T47D (cell line): Measurements from ENCODE around the gene MPV17L2.

Experiments
- DNase-seq, 2 experiments: peaks; one replicate each; pipeline versions ENCODE4 v3.0.0 to v3.0.0-alpha.2; 2011 to 2012; ENCODE audit warnings: low read depth in 1 of 2, low spot score in 1 of 2
- JUND ChIP-seq: IDR thresholded peaks from 2 replicates; pipeline ENCODE4 v1.6.1; 2012; ENCODE audit warnings: low read depth
- in situ Hi-C: cut with HindIII; loops from 2 replicates; pipeline ENCODE4 v1.10.0; 2016; ENCODE audit warnings: low sequenced_read_pairs, low pct_unique_long_range_greater_than_20kb

MPV17L2 gene

DNA sequence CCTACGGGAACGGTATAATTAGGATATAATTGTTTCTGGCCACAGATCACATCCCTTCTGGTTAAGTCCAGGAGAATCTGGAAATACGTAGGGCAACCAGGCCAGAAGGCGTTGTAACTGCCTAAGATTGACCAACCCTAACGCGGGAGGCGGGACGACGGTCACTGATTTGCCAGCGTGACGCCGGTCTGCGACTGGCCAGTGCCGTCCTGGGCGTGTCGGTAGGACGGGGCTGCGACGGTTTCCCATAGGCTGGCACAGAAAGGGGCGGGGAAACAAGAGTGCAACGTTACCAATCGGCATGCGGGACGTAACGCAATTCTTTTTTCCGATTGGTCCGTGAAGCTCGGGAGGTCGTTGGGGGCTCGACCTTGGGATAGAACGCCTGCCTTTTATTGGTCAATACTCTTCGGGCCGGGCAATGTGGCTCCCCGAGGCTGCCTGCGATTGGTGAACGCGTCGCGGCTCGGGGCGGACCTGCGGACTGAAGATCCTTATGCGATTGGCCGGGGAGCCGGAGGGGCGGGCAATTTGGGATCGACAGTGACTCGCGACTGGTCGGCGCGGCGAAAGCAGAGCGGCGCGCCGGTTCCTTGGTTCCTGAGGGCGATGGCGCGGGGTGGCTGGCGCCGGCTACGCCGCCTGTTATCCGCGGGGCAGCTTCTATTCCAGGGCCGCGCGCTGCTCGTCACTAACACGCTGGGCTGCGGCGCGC, at the start of gene MPV17L2:
MPV17L2 (plus strand) TSS at position 546 of the 715 bp plus-strand sequence; CDS start at position 610, 64 bp downstream.
- no peak for TF ChIP-seq JUND
- in situ Hi-C loops = no loop called here

DNA sequence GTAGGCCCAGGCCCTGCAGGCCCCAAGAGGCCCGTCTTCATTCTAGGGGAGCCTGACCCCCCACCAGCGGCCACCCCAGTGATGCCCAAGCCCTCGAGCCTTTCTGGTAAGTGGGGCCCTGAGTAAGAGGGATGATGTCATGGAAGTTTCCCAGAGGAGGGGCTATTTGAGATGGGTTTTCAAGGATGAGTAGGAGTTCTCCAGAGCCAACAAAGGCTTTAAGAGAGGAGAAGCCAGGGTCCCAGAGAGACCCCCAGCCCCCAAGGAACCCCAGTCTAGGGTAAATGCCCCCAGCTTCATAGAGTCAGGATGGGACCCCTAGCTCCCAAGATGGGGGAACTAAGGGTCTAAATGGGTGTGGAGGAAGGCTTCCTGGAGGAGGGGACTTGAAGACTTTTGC, 49.1 kb upstream of the MPV17L2 start:
- DNase-seq = no peak
- in situ Hi-C loops = no loop called here
- TF ChIP-seq JUND = no peak

More for the DNA sequence above, at the start of gene MPV17L2:
- DNase-seq = peak; percentile 71 to 99

DNA sequence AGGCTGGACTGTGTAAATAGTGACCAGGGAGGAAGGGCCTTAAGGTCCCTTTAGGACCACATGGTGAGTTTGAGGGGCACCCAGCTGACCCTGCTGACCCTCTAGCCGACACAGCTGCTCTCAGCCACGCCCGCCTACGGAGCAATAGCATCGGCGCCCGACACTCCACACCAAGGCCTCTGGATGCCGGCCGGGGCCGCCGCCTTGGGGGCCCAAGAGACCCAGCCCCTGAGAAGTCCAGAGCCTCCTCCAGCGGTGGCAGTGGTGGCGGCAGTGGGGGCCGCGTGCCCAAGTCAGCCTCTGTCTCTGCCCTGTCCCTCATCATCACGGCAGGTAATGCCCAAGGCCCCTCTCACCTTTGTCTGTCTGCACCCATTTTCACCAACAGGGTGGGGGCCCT, 48.7 kb upstream of the MPV17L2 start:
- DNase-seq = no peak
- in situ Hi-C loops = no loop called here
- no peak for TF ChIP-seq JUND

DNA sequence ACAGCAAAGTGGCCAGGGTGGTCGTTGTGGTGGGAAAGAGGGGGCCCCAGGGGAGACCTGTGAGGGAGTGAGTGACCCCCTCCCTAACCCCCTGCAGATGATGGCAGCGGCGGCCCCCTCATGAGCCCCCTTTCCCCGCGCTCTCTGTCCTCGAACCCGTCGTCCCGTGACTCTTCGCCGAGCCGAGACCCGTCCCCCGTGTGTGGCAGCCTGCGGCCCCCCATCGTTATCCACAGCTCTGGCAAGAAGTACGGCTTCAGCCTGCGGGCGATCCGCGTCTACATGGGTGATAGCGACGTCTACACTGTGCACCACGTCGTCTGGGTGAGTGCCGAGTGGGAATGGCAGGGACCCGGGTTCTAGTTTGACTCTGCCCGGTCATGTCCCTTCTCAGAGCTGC, 48.1 kb upstream of the MPV17L2 start:
- no peak for DNase-seq
- TF ChIP-seq JUND = no peak
- in situ Hi-C loops = no loop called here

DNA sequence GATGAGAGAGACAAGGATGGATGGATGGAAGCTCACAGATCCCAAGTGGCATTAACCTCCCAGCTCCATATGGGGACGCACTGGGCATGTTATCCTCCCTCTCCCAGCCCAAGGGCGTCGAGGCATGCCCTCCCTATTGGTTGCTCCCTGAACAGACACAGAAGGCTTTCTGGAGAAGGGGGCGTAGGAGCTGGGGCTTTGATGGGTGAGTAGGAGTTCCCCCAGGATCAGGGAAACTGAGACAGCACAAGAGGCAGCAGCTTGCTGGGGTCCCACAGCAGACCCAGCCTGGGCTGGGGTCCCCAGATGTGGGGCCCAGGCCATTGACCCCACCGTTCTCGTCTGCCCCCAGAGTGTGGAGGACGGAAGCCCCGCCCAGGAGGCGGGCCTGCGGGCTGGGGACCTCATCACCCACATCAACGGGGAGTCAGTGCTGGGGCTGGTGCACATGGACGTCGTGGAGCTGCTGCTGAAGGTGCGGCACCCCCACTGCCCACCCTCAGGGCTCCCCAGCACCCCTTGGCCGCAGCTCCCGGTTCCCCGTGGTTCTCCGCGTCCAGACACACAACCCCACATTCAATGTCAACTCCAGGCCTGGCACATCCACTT, 47.5 kb upstream of the MPV17L2 start:
- in situ Hi-C loops = no loop called here
- DNase-seq = no peak
- no peak for TF ChIP-seq JUND

DNA sequence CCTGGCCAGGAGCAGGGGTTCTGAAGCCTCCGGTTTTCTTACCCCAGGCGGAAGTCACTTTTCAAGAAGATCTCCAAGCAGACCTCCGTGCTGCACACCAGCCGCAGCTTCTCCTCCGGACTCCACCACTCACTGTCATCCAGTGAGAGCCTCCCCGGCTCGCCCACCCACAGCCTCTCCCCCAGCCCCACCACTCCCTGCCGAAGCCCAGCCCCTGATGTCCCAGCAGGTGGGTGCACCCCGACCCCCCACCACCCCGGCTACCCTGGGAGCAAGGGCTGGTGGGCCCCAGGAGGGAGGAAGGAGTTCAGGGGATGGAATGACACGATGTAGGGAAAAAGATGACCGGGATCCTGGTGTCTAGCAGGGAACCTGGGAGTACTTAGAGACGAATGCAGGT, 45.6 kb upstream of the MPV17L2 start:
- in situ Hi-C loops = no loop called here
- DNase-seq = no peak
- TF ChIP-seq JUND = no peak

DNA sequence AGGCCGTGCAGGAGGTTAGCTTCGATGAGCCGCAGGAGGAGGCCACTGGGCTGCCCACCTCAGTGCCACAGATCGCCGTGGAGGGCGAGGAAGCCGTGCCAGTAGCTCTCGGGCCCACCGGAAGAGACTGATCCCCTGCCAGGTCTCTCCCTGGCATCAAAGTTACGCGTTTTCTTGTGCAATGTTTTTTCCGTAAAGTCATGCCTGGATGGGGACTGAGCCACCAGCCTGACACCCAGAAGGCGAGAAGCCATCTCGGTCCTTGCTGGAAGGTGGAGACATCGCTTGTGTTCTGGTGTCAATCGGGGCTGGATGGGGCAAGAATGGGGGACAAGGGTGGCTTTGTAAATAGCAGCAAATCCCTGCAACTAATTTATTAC, 43.4 kb upstream of the MPV17L2 start:
- no peak for DNase-seq
- in situ Hi-C loops = no loop called here
- no peak for TF ChIP-seq JUND

DNA sequence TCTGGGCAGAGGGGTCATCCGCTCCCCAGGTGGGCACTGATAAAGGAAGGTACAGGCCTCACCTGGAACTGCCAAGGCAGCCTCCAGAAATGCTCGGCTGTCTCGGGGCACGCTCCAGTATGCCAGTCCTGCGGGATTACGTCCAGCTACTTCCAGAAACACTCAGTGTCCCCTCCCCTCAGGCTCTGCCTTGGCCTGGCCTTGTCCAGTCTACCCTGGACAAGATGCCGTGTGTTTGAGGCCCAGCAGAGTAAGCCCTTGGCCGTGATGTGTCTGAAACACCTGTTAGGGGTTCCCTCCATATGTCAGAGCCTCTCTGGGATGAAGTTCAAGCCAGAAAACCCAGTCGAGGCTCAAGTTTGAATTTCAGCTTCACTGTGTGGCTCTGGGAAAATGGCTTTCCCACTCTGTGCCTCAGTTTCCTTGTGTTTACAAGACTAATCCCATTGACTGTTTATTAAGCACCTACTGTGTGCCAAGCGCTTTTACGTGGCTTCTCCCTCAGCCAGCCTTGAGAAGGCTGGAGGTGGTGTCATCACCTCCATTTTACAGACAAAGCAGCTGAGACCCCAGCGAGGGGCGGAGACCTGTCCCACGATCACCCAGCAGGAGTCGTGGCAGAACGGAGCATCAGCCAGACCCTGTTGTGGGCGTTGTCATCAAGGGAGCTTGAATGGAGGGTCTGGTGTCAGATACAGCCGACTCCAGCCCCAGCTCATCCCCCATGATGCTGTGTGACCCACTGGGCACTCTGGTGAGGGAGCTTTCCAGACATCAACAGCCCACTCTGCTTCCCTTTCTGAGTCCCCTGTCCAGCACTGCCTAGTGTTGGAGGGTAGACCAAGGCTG, 42.0 kb upstream of the MPV17L2 start:
- no peak for DNase-seq
- in situ Hi-C loops = no loop called here
- TF ChIP-seq JUND = no peak

DNA sequence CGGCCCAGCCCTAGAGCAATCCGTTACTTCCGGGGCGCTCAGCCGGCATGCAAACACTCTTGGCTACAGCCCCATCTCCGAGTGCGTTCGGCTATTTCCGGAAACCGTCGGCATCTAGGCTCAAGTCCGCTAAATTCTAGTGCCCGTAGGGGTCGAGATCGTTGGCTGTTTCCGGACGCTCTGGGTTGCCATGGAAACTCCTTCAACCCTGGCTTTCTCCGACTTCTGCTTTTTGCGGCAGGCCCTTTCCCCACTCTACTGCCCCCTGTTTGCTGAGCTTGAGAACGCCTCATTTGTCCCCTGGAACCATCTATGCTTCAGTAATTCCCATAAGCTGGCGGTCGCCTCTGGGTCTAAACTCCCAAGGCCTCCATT, 40.6 kb upstream of the MPV17L2 start:
- no peak for TF ChIP-seq JUND
- DNase-seq = peak; percentile 85 to 87
- in situ Hi-C loops = no loop called here

DNA sequence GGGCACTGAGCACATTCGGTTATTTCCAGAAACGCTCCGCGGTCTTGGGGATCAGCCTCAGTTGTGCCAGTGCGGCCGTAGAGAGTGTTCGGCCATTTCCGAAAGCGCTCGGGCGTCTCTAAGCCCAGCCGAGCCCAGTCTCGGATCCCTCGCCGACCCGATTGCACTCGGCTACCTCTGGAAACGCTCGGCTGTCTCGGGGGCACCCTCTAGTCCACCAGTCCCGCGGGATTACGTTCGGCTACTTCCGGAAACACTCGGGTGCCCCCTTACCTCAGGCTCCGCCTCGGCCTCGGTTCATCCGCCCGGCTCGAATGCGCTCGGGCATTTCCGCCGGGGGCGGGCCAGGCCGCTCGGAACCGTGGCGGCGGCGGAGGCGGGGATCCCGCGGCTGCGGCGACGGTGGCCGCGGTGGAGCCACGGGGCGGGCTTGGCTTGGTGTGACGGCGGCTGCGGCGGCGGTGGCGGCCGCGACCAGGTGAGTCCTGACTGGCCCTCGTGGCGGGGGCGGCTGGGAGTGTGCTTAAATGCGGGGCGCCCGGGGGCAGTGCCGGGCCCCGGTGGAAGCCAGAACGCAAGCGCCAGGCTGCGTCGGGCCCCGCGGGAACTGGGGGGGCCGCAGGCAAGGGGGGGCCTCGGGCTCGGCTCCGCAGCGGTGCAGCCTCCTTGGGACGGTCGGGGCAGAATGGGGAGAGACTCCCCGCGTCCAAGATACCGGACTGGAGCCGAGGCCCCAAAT, 40.0 kb upstream of the MPV17L2 start, which contains the start of gene PIK3R2:
PIK3R2 (plus strand) TSS at position 347 of the 739 bp plus-strand sequence. CDS start 2,717 bp downstream, outside the sequence.
- peak; percentile 95 to 98 for DNase-seq
- no peak for TF ChIP-seq JUND
- in situ Hi-C loops = no loop called here

DNA sequence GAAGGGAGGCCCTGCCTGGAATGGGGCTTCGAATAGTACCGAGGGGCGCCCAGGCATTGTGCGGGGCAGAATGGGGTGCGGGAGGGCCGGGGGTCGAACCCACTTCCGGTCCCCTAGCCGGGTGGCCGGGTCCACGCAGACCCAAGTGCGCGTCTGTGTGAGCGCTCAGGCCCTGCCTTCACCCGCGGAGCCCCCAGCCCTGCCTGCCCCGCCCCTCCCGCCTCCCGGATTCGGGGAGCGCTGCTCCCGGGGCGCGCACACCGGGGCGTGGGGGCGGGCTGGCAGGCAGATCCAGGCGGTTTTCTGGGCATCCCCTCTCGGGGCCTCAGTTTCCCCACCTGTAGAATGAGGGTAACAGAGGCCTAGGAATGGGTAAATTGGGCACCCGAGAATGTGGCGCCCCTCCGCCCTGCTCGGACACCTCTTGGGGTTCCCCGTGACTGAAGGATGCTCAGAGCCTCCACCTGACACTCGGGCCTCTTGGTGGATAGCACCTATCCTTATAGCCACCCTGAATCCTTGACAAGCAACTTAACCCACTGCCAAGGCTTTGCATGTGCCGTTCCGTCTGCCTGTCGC, 39.4 kb upstream of the MPV17L2 start:
- in situ Hi-C loops = no loop called here
- TF ChIP-seq JUND = no peak
- no peak for DNase-seq
